GM15510 (cell line): ENCODE measurements around the gene FUT3.

Experiments
- POLR2A ChIP-seq: IDR thresholded peaks from 3 replicates; pipeline ENCODE4 v1.6.1; 2011; ENCODE audit warnings: borderline replicate concordance; ENCODE audit not compliant: insufficient read length; ENCODE audit errors: extremely low read depth

The FUT3 gene

GRCh38 chr19:5831159-5831558 is 20.1 kb downstream of the FUT3 start:
- TF ChIP-seq POLR2A = no peak

GRCh38 chr19:5829567-5830310 is 21.5 kb downstream of the FUT3 start:
- peak; percentile 1 for TF ChIP-seq POLR2A

- peak; percentile 11 for TF ChIP-seq POLR2A
These were observed 22.3 kb downstream of the FUT3 start for GRCh38 chr19:5828661-5829566.

GRCh38 chr19:5827891-5828660 is 23.2 kb downstream of the FUT3 start:
- peak; percentile 98 for TF ChIP-seq POLR2A

GRCh38 chr19:5827342-5827890 is 23.8 kb downstream of the FUT3 start:
- TF ChIP-seq POLR2A = no peak

GRCh38 chr19:5826531-5827341 is 24.5 kb downstream of the FUT3 start:
- TF ChIP-seq POLR2A = no peak

- TF ChIP-seq POLR2A = no peak
These were observed 26.1 kb downstream of the FUT3 start for GRCh38 chr19:5825178-5825577.

- no peak for TF ChIP-seq POLR2A
These were observed 26.5 kb downstream of the FUT3 start for GRCh38 chr19:5824751-5825150.

- TF ChIP-seq POLR2A = no peak
These were observed 27.5 kb downstream of the FUT3 start for GRCh38 chr19:5823579-5824281.

- TF ChIP-seq POLR2A = no peak
These were observed 28.9 kb downstream of the FUT3 start for GRCh38 chr19:5822181-5822844.

- TF ChIP-seq POLR2A = no peak
These were observed 29.6 kb downstream of the FUT3 start for GRCh38 chr19:5821521-5822180.

- TF ChIP-seq POLR2A = no peak
These were observed 30.5 kb downstream of the FUT3 start for GRCh38 chr19:5820785-5821184.
